ENCODE data around the gene TFE3.

DNA sequence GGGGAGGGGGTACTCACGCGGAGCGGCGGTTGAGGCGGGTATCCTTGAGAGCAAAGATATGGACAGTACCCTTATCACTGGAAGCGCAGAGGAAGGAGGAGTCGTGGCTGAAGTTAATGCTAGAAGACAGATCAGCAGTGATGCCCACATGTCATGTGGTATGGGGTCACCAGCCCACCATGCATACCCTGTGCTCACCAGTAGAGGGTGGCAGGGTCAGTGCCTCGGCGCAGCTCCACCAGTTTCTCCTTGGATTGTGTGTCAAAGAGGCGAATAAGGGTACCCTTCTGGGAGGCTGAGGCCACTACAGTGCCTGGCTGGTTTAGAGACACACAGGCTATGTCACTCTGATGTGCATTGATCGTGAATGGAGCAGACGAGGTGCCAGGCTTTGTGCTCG is 32.2 kb upstream of the TFE3 start:
- TF ChIP-seq, protein P1, sequence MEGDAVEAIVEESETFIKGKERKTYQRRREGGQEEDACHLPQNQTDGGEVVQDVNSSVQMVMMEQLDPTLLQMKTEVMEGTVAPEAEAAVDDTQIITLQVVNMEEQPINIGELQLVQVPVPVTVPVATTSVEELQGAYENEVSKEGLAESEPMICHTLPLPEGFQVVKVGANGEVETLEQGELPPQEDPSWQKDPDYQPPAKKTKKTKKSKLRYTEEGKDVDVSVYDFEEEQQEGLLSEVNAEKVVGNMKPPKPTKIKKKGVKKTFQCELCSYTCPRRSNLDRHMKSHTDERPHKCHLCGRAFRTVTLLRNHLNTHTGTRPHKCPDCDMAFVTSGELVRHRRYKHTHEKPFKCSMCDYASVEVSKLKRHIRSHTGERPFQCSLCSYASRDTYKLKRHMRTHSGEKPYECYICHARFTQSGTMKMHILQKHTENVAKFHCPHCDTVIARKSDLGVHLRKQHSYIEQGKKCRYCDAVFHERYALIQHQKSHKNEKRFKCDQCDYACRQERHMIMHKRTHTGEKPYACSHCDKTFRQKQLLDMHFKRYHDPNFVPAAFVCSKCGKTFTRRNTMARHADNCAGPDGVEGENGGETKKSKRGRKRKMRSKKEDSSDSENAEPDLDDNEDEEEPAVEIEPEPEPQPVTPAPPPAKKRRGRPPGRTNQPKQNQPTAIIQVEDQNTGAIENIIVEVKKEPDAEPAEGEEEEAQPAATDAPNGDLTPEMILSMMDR (conservative IDR thresholded peaks at IDR 0.05; ENCODE audit: low read depth in 2 of 2): peak in 1 of 2 experiments; percentile 33; a peak in 2 of 4 replicates
- TF ChIP-seq EZH2 (IDR thresholded peaks at IDR 0.05; ENCODE audit: low read depth, unreplicated experiment) (no peak), CREB1 (CRISPR knock-in tag; IDR thresholded peaks at IDR 0.05; ENCODE audit: low read depth) (no peak)

Data from GM23338 (cell line).